IMR-90 (cell line): Measurements from ENCODE around the gene CPT1A. TPM values are rescaled to one million over a fixed set of nuclear protein-coding genes. Genes with fewer than 3 reads are reported as not detected.

Source experiments
- ATAC-seq: fragments of 200-7000 bp; cut with Tn5 transposase; 2 replicates; pipeline ENCODE4 v1.9.1; 2020; ENCODE audit warnings: low read depth, mild to moderate bottlenecking, moderate library complexity
- BruUV-seq: library from RNA; stranded (reverse); fragments of 400-500 nt; replicated peaks from 2 replicates; lab custom pipeline; 2021; lab: Mats Ljungman, UMichigan
- CTCF ChIA-PET: fragments of 300-600 bp; formaldehyde crosslinking; extraction: SDS; loops from one replicate; lab custom pipeline; 2021; ENCODE audit warnings: antibody characterized with exemption; lab: Yijun Ruan, JAX
- POLR2A ChIA-PET: fragments of 300-600 bp; sonication (Branson Sonifier 250); formaldehyde crosslinking; loops from one replicate; lab custom pipeline; 2022; ENCODE audit warnings: antibody characterized with exemption; ENCODE audit not compliant: unreplicated experiment; lab: Charles Lee
- DNase-seq: peaks from one replicate; pipeline ENCODE4 v3.0.0; 2013
- H2AFZ ChIP-seq: replicated peaks from 2 replicates; pipeline ENCODE3; 2013; ENCODE audit warnings: low read length, mild to moderate bottlenecking; ENCODE audit not compliant: poor library complexity
- H2AK5ac ChIP-seq: 2 replicates; pipeline ENCODE4 v1.6.1; 2013; ENCODE audit warnings: low read depth, low read length, inconsistent platforms
- H2AK9ac ChIP-seq: replicated peaks from 2 replicates; pipeline ENCODE3; 2013; ENCODE audit warnings: mild to moderate bottlenecking, low read depth, low read length, moderate library complexity; ENCODE audit not compliant: poor library complexity
- H2BK120ac ChIP-seq: 2 replicates; pipeline ENCODE4 v1.6.1; 2013; ENCODE audit warnings: low read depth, low read length, inconsistent platforms
- H2BK15ac ChIP-seq: 3 replicates; pipeline ENCODE4 v1.6.1; 2013; ENCODE audit warnings: low read depth, low read length, inconsistent platforms
- H2BK20ac ChIP-seq: 2 replicates; pipeline ENCODE4 v1.6.1; 2013; ENCODE audit warnings: low read depth, mild to moderate bottlenecking, inconsistent platforms, low read length, moderate library complexity
- H2BK5ac ChIP-seq: 2 replicates; pipeline ENCODE4 v1.6.1; 2013; ENCODE audit warnings: mild to moderate bottlenecking, low read depth, low read length, inconsistent platforms; ENCODE audit not compliant: poor library complexity, severe bottlenecking
- H3K14ac ChIP-seq: replicated peaks from 2 replicates; pipeline ENCODE4 v1.6.1; 2013; ENCODE audit warnings: low read depth, low read length, inconsistent platforms
- H3K18ac ChIP-seq: 2 replicates; pipeline ENCODE4 v1.6.1; 2013; ENCODE audit warnings: low read depth, low read length, control low read depth
- H3K23ac ChIP-seq: 2 replicates; pipeline ENCODE4 v1.6.1; 2013; ENCODE audit warnings: low read depth, low read length, inconsistent platforms
- H3K27ac ChIP-seq: 2 replicates; pipeline ENCODE4 v1.5.1; 2013; ENCODE audit warnings: mild to moderate bottlenecking, control low read depth, low read length; ENCODE audit not compliant: insufficient read depth
- H3K27me3 ChIP-seq: 2 replicates; pipeline ENCODE4 v1.6.1; 2013; ENCODE audit warnings: low read length; ENCODE audit not compliant: control insufficient read depth, insufficient read depth
- H3K36me3 ChIP-seq: 2 replicates; pipeline ENCODE4 v1.6.1; 2013; ENCODE audit warnings: low read length, mixed read lengths; ENCODE audit not compliant: control insufficient read depth, insufficient read depth
- H3K4ac ChIP-seq: 2 replicates; pipeline ENCODE4 v1.6.1; 2013; ENCODE audit warnings: low read depth, low read length, inconsistent platforms
- H3K4me1 ChIP-seq: 2 replicates; pipeline ENCODE4 v1.6.1; 2013; ENCODE audit warnings: low read length, mixed read lengths; ENCODE audit not compliant: control insufficient read depth, insufficient read depth
- H3K4me2 ChIP-seq: 2 replicates; pipeline ENCODE4 v1.6.1; 2013; ENCODE audit warnings: low read depth, mild to moderate bottlenecking, control low read depth, low read length, moderate library complexity
- H3K4me3 ChIP-seq: 2 replicates; pipeline ENCODE4 v1.5.1; 2013; ENCODE audit warnings: low read depth, mild to moderate bottlenecking, control low read depth, low read length, moderate library complexity; ENCODE audit not compliant: insufficient read depth
- H3K56ac ChIP-seq: 2 replicates; pipeline ENCODE4 v1.6.1; 2013; ENCODE audit warnings: low read length, inconsistent platforms; ENCODE audit not compliant: insufficient read depth; ENCODE audit errors: extremely low read depth
- H3K79me1 ChIP-seq, 2 experiments: 2 replicates each; pipeline ENCODE4 v1.6.1; 2013; ENCODE audit warnings: low read length in 2 of 2, inconsistent platforms in 1 of 2, low read depth in 1 of 2
- H3K9ac ChIP-seq: 2 replicates; pipeline ENCODE4 v1.6.1; 2013; ENCODE audit warnings: low read depth, low read length, control low read depth
- H3K9me1 ChIP-seq: 2 replicates; pipeline ENCODE4 v1.6.1; 2013; ENCODE audit warnings: low read length, inconsistent platforms; ENCODE audit not compliant: insufficient read depth
- H3K9me3 ChIP-seq: 2 replicates; pipeline ENCODE4 v1.6.1; 2013; ENCODE audit warnings: low read length; ENCODE audit not compliant: control insufficient read depth, insufficient read depth
- H4K20me1 ChIP-seq: 2 replicates; pipeline ENCODE4 v1.6.1; 2013; ENCODE audit warnings: low read length, inconsistent platforms; ENCODE audit not compliant: insufficient read depth
- H4K5ac ChIP-seq: 2 replicates; pipeline ENCODE4 v1.6.1; 2013; ENCODE audit warnings: mild to moderate bottlenecking, low read depth, low read length, control low read depth
- H4K8ac ChIP-seq, 2 experiments: 2 replicates each; pipeline ENCODE4 v1.6.1; 2013; ENCODE audit warnings: low read depth in 2 of 2, low read length in 2 of 2, control low read depth in 1 of 2, inconsistent platforms in 1 of 2
- H4K91ac ChIP-seq: 2 replicates; pipeline ENCODE4 v1.6.1; 2013; ENCODE audit warnings: low read depth, low read length, inconsistent platforms; ENCODE audit not compliant: insufficient read depth
- BHLHE40 ChIP-seq: fragments of 150-350 bp; IDR thresholded peaks from 2 replicates; pipeline ENCODE4 v1.6.1; 2016; ENCODE audit warnings: mild to moderate bottlenecking, low read depth, low read length
- MAZ ChIP-seq: IDR thresholded peaks from 2 replicates; pipeline ENCODE4 v1.6.1; 2012; ENCODE audit warnings: low read depth, mild to moderate bottlenecking, low read length, improper control_type of control experiment, moderate library complexity, borderline replicate concordance
- MXI1 ChIP-seq: IDR thresholded peaks from 2 replicates; pipeline ENCODE4 v1.6.1; 2012; ENCODE audit warnings: low read depth, mild to moderate bottlenecking, low read length, moderate library complexity, borderline replicate concordance
- NFE2L2 ChIP-seq: fragments of 150-350 bp; IDR thresholded peaks from 2 replicates; pipeline ENCODE4 v1.6.1; 2016; ENCODE audit warnings: low read depth, mild to moderate bottlenecking, low read length
- RCOR1 ChIP-seq: IDR thresholded peaks from 2 replicates; pipeline ENCODE4 v1.6.1; 2012; ENCODE audit warnings: mild to moderate bottlenecking, low read length, improper control_type of control experiment; ENCODE audit not compliant: insufficient replicate concordance
- RFX5 ChIP-seq: IDR thresholded peaks from 2 replicates; pipeline ENCODE4 v1.8.0; 2012; ENCODE audit warnings: low read depth, mild to moderate bottlenecking, low read length, moderate library complexity
- WGBS, 2 experiments: methylation state at CpG; one replicate each; pipeline versions ENCODE4 v1.1.5 to v1.1.7; 2013; ENCODE audit warnings: missing lambda C conversion rate in 2 of 2; ENCODE audit not compliant: insufficient read length in 1 of 2; ENCODE audit errors: extremely low coverage in 2 of 2; 5-methylcytosine and 5-hydroxymethylcytosine counted together
- dilution Hi-C: fragments of 300-500 bp; cut with HindIII; formaldehyde crosslinking; loops from one replicate; pipeline ENCODE4 v1.14.3; 2018; ENCODE audit warnings: low sequenced_read_pairs; ENCODE audit not compliant: unreplicated experiment
- in situ Hi-C: fragments of 300-500 bp; cut with MboI; formaldehyde crosslinking; loops from 3 replicates; pipeline ENCODE4 v1.14.3; 2019; ENCODE audit warnings: low sequenced_read_pairs, inconsistent platforms, mixed read lengths
- intact Hi-C: fragments of 100-400 bp; cut with micrococcal nuclease; formaldehyde crosslinking; loops from 2 replicates; pipeline ENCODE4 v1.10.0; 2022
- polyA plus RNA-seq, 3 experiments: library from polyadenylated mRNA; depleted of rRNA; stranded (reverse); fragments of >200 nt; gene quantifications; 2 replicates each; pipeline ENCODE4 v1.2.3, GENCODE V29; 2012; ENCODE audit warnings: low replicate concordance in 1 of 3
- total RNA-seq: library from RNA; depleted of rRNA; stranded (reverse); fragments of >200 nt; gene quantifications from 2 replicates; pipeline ENCODE4 v1.2.3, GENCODE V29; 2012

CPT1A gene
- total and polyA plus RNA-seq, 2 of the 4 experiments (the other 2 are of a cell fraction), result 15.4 to 21.3 TPM

DNA sequence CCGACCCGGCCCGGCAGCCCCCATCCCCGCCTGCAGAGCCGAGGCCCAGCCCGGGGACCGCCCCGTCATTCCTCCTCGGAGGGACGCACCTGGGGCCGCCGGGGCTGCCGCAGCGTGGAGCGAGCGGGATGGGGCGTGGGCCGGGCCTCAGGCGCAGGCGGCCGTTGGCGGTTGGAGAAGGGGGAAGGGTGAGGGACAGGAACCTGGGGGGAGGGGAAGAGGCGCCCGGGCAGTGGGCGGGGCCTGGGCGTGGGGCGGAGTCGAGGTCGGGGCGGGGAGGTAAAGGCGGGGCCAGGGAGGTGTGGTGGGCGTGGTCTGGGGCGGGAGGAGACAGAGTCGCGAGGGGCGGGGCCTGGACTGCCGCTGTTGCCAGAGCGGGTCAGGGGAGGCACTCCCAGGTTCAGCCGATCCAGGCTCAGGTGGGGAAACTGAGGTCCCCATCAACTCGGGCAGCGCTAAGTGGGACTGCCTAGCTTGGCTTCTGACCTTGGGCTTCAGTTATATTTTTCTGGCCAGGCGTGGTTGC lies 90.3 kb downstream of the CPT1A start, which contains the start of gene TESMIN:
TSS of gene TESMIN (minus strand) at position 190 of the 526 bp plus-strand sequence. CDS start 860 bp downstream, outside the sequence.
- BruUV-seq, result no TSS peak
- Histone ChIP-seq H2BK20ac (no peak within 1 kb of the TSS), H2BK5ac (no peak within 1 kb of the TSS), H3K23ac (no peak within 1 kb of the TSS), H3K4me2 (peak within 1 kb of the TSS; percentile 78), H3K14ac (no peak within 1 kb of the TSS), H3K27me3 (no peaks in the 10 kb centered on the region), H3K18ac (no peak within 1 kb of the TSS), H2AK5ac (no peak within 1 kb of the TSS), H3K9me3 (no peaks in the 10 kb centered on the region), H2BK120ac (no peak within 1 kb of the TSS), H3K79me1 (no peaks in the 10 kb centered on the region), H4K91ac (0 out of 2 replicates have a peak within 1 kb of the TSS, but pooled peaks have one; percentile 37), H4K20me1 (no peaks in the 10 kb centered on the region), H3K27ac (peak within 1 kb of the TSS; percentile 41; the same call in 1 of the 2 replicates), H3K56ac (no peak within 1 kb of the TSS), H2BK15ac (no peak within 1 kb of the TSS), H4K5ac (no peak within 1 kb of the TSS), H2AK9ac (no peak within 1 kb of the TSS), H2AFZ (peak within 1 kb of the TSS; percentile 89), H4K8ac (no peak within 1 kb of the TSS; a peak in 1 of 4 replicates), H3K4me1 (no peaks in the 10 kb centered on the region), H3K9me1 (no peaks in the 10 kb centered on the region), H3K4me3 (peak within 1 kb of the TSS; percentile 65), H3K4ac (no peak within 1 kb of the TSS), H3K9ac (peak within 1 kb of the TSS; percentile 40; the same call in 1 of the 2 replicates), H3K36me3 (peaks cover 7% of the 10 kb centered on the region; the same call in 1 of the 2 replicates)
- ATAC-seq (peak; percentile 98), DNase-seq (peak; percentile 46)
- POLR2A ChIA-PET, result no interaction called here
- 20% methylated on average over 1 of the region's 42 CpGs; no CpG with 5 or more reads in 1 of the 2 experiments for WGBS, 2 experiments
- intact Hi-C loops (no loop called here), in situ Hi-C loops (no loop called here), dilution Hi-C loops (no loop called here)
- TF ChIP-seq BHLHE40, result no peak
- no peak for TF ChIP-seq NFE2L2
- no peak for TF ChIP-seq MXI1
- TF ChIP-seq MAZ, result peak; percentile 62; the same call in 1 of the 2 replicates
- TF ChIP-seq RFX5, result no peak
- no peak for TF ChIP-seq RCOR1
- CTCF ChIA-PET, result interaction anchor here (1.6 kb wide), 1 partner anchor 12 kb away, joined by 3 read pairs; no protein-coding TSS in a partner anchor
